Progenitor cell of endocrine pancreas (in vitro differentiated cells): ENCODE measurements around the gene BMP8B. TPM values are rescaled to one million over a fixed set of nuclear protein-coding genes. Genes with fewer than 3 reads are reported as not detected.
"Not testable (repeated sequence)": the region's sequence is repeated elsewhere in the genome, so short reads cannot be mapped to it uniquely, and the experiment has no call there.

Source experiments
- DNase-seq: peaks from one replicate; pipeline ENCODE4 v3.0.0; 2021; ENCODE audit warnings: low spot score; ENCODE audit not compliant: unreplicated experiment
- H3K27ac Mint-ChIP-seq: 2 replicates; pipeline ENCODE4 v1.8.0; 2021; ENCODE audit warnings: mild to moderate bottlenecking, moderate library complexity, mixed read lengths
- H3K27me3 Mint-ChIP-seq: 2 replicates; pipeline ENCODE4 v1.8.0; 2021; ENCODE audit warnings: mixed read lengths
- H3K36me3 Mint-ChIP-seq: 2 replicates; pipeline ENCODE4 v1.8.0; 2022; ENCODE audit warnings: mixed read lengths; ENCODE audit not compliant: insufficient read depth
- H3K4me1 Mint-ChIP-seq: 2 replicates; pipeline ENCODE4 v1.8.0; 2021; ENCODE audit warnings: low read depth, mixed read lengths
- H3K4me3 Mint-ChIP-seq: 2 replicates; pipeline ENCODE4 v1.8.0; 2021; ENCODE audit warnings: low read depth, mild to moderate bottlenecking, moderate library complexity, mixed read lengths
- H3K9me3 Mint-ChIP-seq: 2 replicates; pipeline ENCODE4 v1.8.0; 2021; ENCODE audit warnings: low read depth, mixed read lengths
- total RNA-seq: library from RNA; stranded (reverse); gene quantifications from 2 replicates; pipeline ENCODE4 v1.2.1, GENCODE V29; 2021
- TF ChIP-seq, protein P1 (sequence below): fragments of 200-600 bp; sonication (generic); IDR thresholded peaks from one replicate; pipeline ENCODE4 v1.5.0; 2021; ENCODE audit warnings: antibody characterized with exemption, mild to moderate bottlenecking; ENCODE audit not compliant: unreplicated experiment

Gene BMP8B
- total RNA-seq, 1 donor from 2014 or later = 0.91 TPM

DNA sequence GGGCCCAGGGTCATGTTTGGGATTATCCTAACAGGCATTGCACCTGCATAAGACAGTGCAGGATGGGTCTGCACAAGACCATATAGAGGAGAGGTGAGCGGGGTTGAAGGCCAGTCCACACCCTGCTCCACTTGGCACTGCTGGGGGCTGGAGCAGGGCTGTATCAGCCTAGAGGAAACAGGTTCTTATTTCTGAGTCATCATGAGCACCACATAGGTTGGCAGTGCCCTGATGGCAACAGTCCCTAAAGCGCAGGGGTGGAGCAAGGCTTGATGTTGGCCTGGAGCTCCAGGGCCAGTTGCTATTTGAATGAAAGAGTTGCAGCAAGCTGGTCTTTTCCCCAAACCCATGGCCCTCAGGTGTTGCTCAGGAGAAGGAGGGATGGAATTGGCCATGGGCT, 29.8 kb upstream of the BMP8B start:
- Mint-ChIP-seq H3K4me3 (no peak overlapping the region), H3K27me3 (peaks cover 22% of the 10 kb centered on the region), H3K4me1 (no peaks in the 10 kb centered on the region), H3K9me3 (no peaks in the 10 kb centered on the region), H3K27ac (no peak overlapping the region), H3K36me3 (no peaks in the 10 kb centered on the region)
- TF ChIP-seq, protein P1, sequence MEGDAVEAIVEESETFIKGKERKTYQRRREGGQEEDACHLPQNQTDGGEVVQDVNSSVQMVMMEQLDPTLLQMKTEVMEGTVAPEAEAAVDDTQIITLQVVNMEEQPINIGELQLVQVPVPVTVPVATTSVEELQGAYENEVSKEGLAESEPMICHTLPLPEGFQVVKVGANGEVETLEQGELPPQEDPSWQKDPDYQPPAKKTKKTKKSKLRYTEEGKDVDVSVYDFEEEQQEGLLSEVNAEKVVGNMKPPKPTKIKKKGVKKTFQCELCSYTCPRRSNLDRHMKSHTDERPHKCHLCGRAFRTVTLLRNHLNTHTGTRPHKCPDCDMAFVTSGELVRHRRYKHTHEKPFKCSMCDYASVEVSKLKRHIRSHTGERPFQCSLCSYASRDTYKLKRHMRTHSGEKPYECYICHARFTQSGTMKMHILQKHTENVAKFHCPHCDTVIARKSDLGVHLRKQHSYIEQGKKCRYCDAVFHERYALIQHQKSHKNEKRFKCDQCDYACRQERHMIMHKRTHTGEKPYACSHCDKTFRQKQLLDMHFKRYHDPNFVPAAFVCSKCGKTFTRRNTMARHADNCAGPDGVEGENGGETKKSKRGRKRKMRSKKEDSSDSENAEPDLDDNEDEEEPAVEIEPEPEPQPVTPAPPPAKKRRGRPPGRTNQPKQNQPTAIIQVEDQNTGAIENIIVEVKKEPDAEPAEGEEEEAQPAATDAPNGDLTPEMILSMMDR = no peak
- DNase-seq = no peak

DNA sequence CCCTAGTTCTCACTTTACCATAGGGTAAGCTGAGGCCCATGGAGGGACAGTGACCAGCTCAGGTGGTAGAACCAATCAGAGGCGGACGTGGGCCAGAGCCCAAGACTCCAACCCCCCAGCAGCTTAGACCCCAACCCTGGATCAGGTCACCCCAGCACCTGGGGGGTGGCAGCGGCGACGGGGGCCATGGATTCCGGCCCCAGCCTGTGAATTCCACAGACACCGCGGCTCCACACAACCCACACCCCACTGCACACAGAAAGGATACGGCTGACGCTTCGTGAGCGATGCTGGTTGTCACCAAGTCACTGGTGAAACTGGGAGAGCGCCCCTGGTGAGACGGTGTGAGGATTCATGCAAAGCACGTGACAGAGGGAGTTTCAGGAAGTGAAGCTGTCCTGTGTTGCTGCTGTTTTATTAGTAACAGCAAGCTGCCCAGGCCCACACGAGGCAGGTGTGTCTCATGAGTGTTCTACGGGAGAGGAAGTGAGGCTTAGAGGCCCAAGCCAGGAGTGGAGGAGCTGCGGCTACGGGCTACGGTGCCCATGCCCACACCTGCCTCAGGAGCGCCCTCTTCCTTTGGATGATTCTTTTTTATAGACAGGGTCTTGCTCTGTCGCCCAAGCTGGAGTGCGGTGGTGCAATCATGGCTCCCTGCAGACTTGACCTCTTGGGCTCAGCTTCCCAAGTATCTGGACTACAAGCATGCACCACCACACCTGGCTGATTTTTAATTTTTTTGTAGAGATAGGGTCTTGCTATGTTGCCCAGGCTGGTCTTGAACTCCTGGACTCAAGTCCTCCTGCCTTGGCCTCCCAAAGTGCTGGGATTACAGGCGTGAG, 28.6 kb upstream of the BMP8B start:
- H3K36me3 Mint-ChIP-seq, H3K4me1 Mint-ChIP-seq, H3K27ac Mint-ChIP-seq, H3K4me3 Mint-ChIP-seq, DNase-seq, H3K9me3 Mint-ChIP-seq: not testable (repeated sequence)
- peaks cover 25% of the 10 kb centered on the region for H3K27me3 Mint-ChIP-seq

DNA sequence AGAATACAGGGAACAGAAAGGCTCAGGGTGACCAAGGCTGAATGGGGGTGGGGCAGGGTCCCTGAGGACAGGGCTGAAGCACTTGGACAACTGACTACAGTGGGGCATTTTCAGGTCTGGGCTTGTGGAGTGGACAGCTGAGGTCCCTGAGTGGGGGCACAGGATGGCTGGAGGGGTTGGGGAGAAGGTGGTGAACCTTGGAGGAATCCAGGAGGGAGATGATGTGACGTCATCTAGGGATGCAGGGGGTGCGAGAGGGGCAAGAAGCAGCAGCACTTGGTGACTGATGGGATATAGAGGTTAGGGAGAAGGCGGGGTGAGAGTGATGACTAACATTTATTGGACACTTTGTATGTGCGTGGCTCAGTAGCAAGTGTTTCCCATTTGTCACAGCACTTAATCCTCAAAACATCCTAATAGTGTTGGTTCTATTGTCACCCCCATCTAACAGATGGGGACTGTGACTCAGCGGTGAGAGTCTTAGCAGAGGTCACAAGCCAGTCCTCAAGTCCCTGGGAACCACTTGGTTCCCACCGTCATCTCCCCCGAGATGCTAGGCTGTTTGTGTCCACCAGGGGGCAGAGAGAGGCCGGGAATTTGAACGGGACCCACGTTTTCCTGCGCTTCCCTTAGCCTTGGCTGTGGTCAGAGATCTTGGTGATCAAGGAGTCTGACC, 27.9 kb upstream of the BMP8B start:
- TF ChIP-seq, protein P1 = peak; percentile 77
- H3K36me3 Mint-ChIP-seq = no peaks in the 10 kb centered on the region
- no peak overlapping the region for H3K4me3 Mint-ChIP-seq
- peaks cover 23% of the 10 kb centered on the region for H3K27me3 Mint-ChIP-seq
- DNase-seq = peak; percentile 53
- no peak overlapping the region for H3K27ac Mint-ChIP-seq
- H3K9me3 Mint-ChIP-seq = no peaks in the 10 kb centered on the region
- no peaks in the 10 kb centered on the region for H3K4me1 Mint-ChIP-seq

DNA sequence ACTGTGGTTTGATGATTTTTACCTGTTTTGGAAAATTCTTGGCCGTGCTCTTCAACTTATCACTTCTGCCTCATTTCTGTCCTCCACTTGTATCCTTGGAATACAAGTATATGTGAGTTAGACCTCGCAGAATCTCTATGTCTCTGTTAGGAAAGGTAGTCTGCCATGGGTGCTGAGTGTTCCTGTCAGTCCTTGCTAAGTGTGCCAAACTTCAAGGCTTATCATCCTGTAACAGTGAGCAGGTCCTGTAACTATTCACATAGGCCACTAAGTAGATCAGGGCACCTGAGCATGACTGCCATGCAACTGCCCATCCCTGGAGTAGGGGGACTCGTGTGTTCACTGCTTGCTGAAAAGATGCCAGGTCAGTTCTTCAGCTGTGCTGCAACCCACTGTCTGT, 24.2 kb upstream of the BMP8B start:
- TF ChIP-seq, protein P1 = no peak
- peaks cover 20% of the 10 kb centered on the region for H3K27me3 Mint-ChIP-seq
- H3K9me3 Mint-ChIP-seq = no peaks in the 10 kb centered on the region
- no peaks in the 10 kb centered on the region for H3K4me1 Mint-ChIP-seq
- no peak overlapping the region for H3K27ac Mint-ChIP-seq
- DNase-seq = no peak
- no peaks in the 10 kb centered on the region for H3K36me3 Mint-ChIP-seq
- H3K4me3 Mint-ChIP-seq = no peak overlapping the region

DNA sequence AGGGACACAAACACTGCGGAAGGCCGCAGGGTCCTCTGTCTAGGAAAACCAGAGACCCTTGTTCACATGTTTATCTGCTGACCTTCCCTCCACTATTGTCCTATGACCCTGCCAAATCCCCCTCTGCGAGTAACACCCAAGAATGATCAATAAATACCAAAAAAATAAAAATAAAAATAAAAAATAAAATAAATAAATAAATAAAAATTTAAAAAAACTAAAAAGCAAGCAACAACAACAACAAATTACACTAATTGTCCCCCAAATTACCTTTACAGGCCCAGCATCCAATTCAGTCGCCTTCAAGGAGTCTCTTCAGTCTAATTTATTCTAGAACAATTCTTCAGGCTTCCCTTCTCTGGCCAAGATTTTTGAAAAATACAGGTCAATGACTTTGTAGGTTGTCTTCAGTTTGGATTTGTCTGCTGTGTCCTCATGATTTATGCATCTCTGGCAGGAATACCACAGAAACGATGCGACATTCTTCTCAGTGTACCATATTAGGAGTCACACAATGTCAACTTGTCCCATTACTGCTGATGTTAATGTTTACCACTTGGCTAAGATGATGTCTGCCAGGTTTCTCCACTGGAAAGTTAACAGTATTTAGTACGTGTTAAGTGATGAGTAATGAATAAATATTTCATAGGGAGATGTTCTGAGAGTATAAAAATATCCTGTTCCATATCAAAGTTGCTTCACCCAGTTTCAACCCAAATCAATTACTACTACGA, 20.3 kb upstream of the BMP8B start:
- Mint-ChIP-seq H3K9me3 (peaks cover 7% of the 10 kb centered on the region), H3K4me1 (no peaks in the 10 kb centered on the region), H3K27me3 (peaks cover 3% of the 10 kb centered on the region), H3K27ac (no peak overlapping the region), H3K36me3 (no peaks in the 10 kb centered on the region), H3K4me3 (no peak overlapping the region)
- TF ChIP-seq, protein P1 = no peak
- DNase-seq = no peak
